OCI-LY7 (cell line): ENCODE results near the gene FSIP1. TPM values are rescaled to one million over a fixed set of nuclear protein-coding genes. Genes with fewer than 3 reads are reported as not detected.

Experiments
- BruUV-seq: library from RNA; stranded (reverse); fragments of 400-500 nt; replicated peaks from 2 replicates; lab custom pipeline; 2021; lab: Mats Ljungman, UMichigan
- CTCF ChIA-PET: fragments of 300-600 bp; sonication (Branson Sonifier 250); formaldehyde crosslinking; loops from one replicate; lab custom pipeline; 2022; ENCODE audit warnings: antibody characterized with exemption; ENCODE audit not compliant: unreplicated experiment; lab: Charles Lee
- POLR2A ChIA-PET: fragments of 300-600 bp; sonication (Branson Sonifier 250); formaldehyde crosslinking; loops from one replicate; lab custom pipeline; 2022; ENCODE audit warnings: antibody characterized with exemption; lab: Charles Lee
- DNase-seq: peaks from one replicate; pipeline ENCODE4 v3.0.0-alpha.2; 2015; ENCODE audit warnings: low spot score
- H2AFZ ChIP-seq: fragments of 200-600 bp; sonication (generic), shearing (Covaris generic); 2 replicates; pipeline ENCODE4 v1.6.1; 2014; ENCODE audit warnings: mild to moderate bottlenecking, antibody characterized with exemption, low read length, moderate library complexity
- H3K27ac ChIP-seq: fragments of 200-600 bp; sonication (generic); 2 replicates; pipeline ENCODE4 v1.5.1; 2014; ENCODE audit warnings: mixed run types, low read depth, mild to moderate bottlenecking, moderate library complexity, low read length, inconsistent platforms; ENCODE audit not compliant: poor library complexity, severe bottlenecking
- H3K36me3 ChIP-seq: fragments of 200-600 bp; sonication (generic); 2 replicates; pipeline ENCODE4 v1.6.1; 2014; ENCODE audit warnings: mild to moderate bottlenecking, antibody characterized with exemption, low read length, moderate library complexity, mixed read lengths; ENCODE audit not compliant: insufficient read depth
- H3K4me1 ChIP-seq: fragments of 200-600 bp; sonication (generic); 2 replicates; pipeline ENCODE4 v1.5.1; 2014; ENCODE audit warnings: mild to moderate bottlenecking, low read length; ENCODE audit not compliant: insufficient read depth, poor library complexity, severe bottlenecking
- H3K4me2 ChIP-seq: fragments of 200-600 bp; sonication (generic); 2 replicates; pipeline ENCODE4 v1.6.1; 2014; ENCODE audit warnings: mild to moderate bottlenecking, low read length
- H3K4me3 ChIP-seq: fragments of 200-600 bp; sonication (generic); 2 replicates; pipeline ENCODE4 v1.5.1; 2014; ENCODE audit warnings: mild to moderate bottlenecking, low read depth, low read length; ENCODE audit not compliant: poor library complexity, severe bottlenecking
- H3K79me2 ChIP-seq: fragments of 200-600 bp; sonication (generic); 2 replicates; pipeline ENCODE4 v1.6.1; 2016; ENCODE audit warnings: low read depth, mild to moderate bottlenecking, low read length, moderate library complexity, mixed read lengths; ENCODE audit not compliant: insufficient read depth
- H3K9me2 ChIP-seq: fragments of 200-600 bp; sonication (generic); 2 replicates; pipeline ENCODE4 v1.6.1; 2016; ENCODE audit warnings: mild to moderate bottlenecking, low read length, mixed read lengths; ENCODE audit not compliant: insufficient read depth
- H3K9me3 ChIP-seq: fragments of 200-600 bp; sonication (generic); 2 replicates; pipeline ENCODE4 v1.6.1; 2014; ENCODE audit warnings: mild to moderate bottlenecking, mixed run types, low read length, mixed read lengths
- H4K20me1 ChIP-seq: fragments of 200-600 bp; sonication (generic); 2 replicates; pipeline ENCODE4 v1.6.1; 2014; ENCODE audit warnings: mild to moderate bottlenecking, antibody characterized with exemption, low read length, moderate library complexity, mixed read lengths; ENCODE audit not compliant: insufficient read depth
- CTCF ChIP-seq: fragments of 200-600 bp; sonication (generic); conservative IDR thresholded peaks from 2 replicates; pipeline ENCODE4 v1.5.1; 2014; ENCODE audit warnings: mild to moderate bottlenecking, antibody characterized with exemption, low read length, moderate library complexity, mixed read lengths
- EZH2phosphoT487 ChIP-seq: fragments of 200-600 bp; sonication (generic); IDR thresholded peaks from 2 replicates; pipeline ENCODE4 v1.6.1; 2018; ENCODE audit warnings: low read depth, borderline replicate concordance, mild to moderate bottlenecking, mixed run types, antibody characterized with exemption, low read length, moderate library complexity, mixed read lengths
- intact Hi-C: fragments of 100-400 bp; cut with micrococcal nuclease; formaldehyde crosslinking; loops from one replicate; pipeline ENCODE4 v1.10.0; 2022; ENCODE audit not compliant: unreplicated experiment
- total RNA-seq, 2 experiments: library from RNA; depleted of rRNA in 1 of 2; stranded (reverse); fragments of >200 nt in 1 of 2; shearing (Covaris generic) in 1 of 2; gene quantifications; 2 replicates each; pipeline ENCODE4 v1.2.3, GENCODE V29; 2014 to 2022

The FSIP1 gene
- total RNA-seq, 2 experiments from 2014 or later = 0.28 to 0.65 TPM

- H3K4me1 ChIP-seq = no peaks in the 10 kb centered on the region
- no peak for TF ChIP-seq EZH2phosphoT487
- TF ChIP-seq CTCF = no peak
- H3K9me2 ChIP-seq = no peaks in the 10 kb centered on the region
- H4K20me1 ChIP-seq = no peaks in the 10 kb centered on the region
- no peak overlapping the region for H3K4me3 ChIP-seq
- BruUV-seq = no TSS peak
- H2AFZ ChIP-seq = no peak overlapping the region
- H3K79me2 ChIP-seq = no peaks in the 10 kb centered on the region
- ChIA-PET POLR2A (no interaction called here), CTCF (no interaction called here)
- intact Hi-C loops = no loop called here
- no peak overlapping the region for H3K4me2 ChIP-seq
- H3K36me3 ChIP-seq = no peaks in the 10 kb centered on the region
- no peak overlapping the region for H3K27ac ChIP-seq
- no peaks in the 10 kb centered on the region for H3K9me3 ChIP-seq
- DNase-seq = no peak
Observed at GRCh38 chr15:39737196-39737550, 45.5 kb downstream of the FSIP1 start.

DNA sequence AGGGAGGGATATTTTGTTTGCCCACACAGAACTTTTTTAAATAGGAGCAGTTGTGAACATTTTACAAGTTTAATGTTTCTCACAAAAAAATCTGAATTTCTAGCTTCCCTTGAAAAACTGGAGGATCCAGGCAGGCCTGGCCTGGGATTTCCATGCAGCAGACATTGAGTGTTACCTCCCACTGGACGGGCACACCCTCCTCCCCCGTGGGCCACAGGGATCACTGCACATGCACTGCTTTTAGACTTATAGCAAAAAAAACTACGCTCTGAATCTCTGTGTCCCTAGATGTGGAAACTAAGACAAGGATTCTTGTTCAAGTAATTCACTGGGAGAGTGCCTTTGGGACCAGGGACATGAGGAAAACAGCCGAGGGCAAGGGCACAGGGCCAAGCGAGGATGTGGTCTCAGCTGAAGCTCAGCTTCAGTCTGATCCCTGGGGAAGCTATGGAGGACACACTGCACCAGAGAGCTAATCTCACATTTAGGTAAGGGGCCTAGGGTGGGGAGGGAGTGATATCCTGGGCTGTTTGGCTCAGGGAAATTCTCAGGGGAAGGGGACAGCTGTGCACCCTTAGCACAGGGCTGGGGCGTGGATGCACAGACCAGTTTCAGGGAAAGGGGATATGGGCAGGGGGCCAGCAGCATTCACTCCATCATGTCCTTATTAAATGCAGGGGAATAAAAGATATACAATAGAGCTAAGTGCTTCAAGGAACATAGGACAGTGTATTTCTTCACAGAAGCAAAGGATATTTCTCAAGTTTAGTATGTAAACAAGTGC, 46.0 kb downstream of the FSIP1 start:
- no peaks in the 10 kb centered on the region for H3K9me2 ChIP-seq
- intact Hi-C loops = no loop called here
- no peaks in the 10 kb centered on the region for H3K4me1 ChIP-seq
- no peaks in the 10 kb centered on the region for H3K79me2 ChIP-seq
- ChIA-PET CTCF (no interaction called here), POLR2A (no interaction called here)
- no peaks in the 10 kb centered on the region for H3K9me3 ChIP-seq
- H2AFZ ChIP-seq = no peak overlapping the region
- no peak overlapping the region for H3K4me2 ChIP-seq
- DNase-seq = no peak
- TF ChIP-seq EZH2phosphoT487 = no peak
- TF ChIP-seq CTCF = no peak
- no peak overlapping the region for H3K27ac ChIP-seq
- no TSS peak for BruUV-seq
- no peaks in the 10 kb centered on the region for H3K36me3 ChIP-seq
- no peaks in the 10 kb centered on the region for H4K20me1 ChIP-seq
- no peak overlapping the region for H3K4me3 ChIP-seq

GRCh38 chr15:39735120-39735717, 47.4 kb downstream of the FSIP1 start:
- H2AFZ ChIP-seq = no peak overlapping the region
- no TSS peak for BruUV-seq
- no peak overlapping the region for H3K4me3 ChIP-seq
- POLR2A ChIA-PET = interaction anchor here (0.7 kb wide), 1 partner anchor 15 kb away, joined by 3 read pairs; no protein-coding TSS in a partner anchor
- H3K36me3 ChIP-seq = no peaks in the 10 kb centered on the region
- H3K4me2 ChIP-seq = no peak overlapping the region
- H3K4me1 ChIP-seq = no peaks in the 10 kb centered on the region
- H3K9me3 ChIP-seq = no peaks in the 10 kb centered on the region
- no peak overlapping the region for H3K27ac ChIP-seq
- no peaks in the 10 kb centered on the region for H4K20me1 ChIP-seq
- DNase-seq = no peak
- CTCF ChIA-PET = no interaction called here
- H3K9me2 ChIP-seq = no peaks in the 10 kb centered on the region
- no peaks in the 10 kb centered on the region for H3K79me2 ChIP-seq
- TF ChIP-seq CTCF (no peak), EZH2phosphoT487 (no peak)
- intact Hi-C loops = no loop called here
